Gastrocnemius medialis (tissue), 4 donors: Measurements from ENCODE around the gene AMTN. TPM values are rescaled to one million over a fixed set of nuclear protein-coding genes. Genes with fewer than 3 reads are reported as not detected.

ENCODE experiments used
- ATAC-seq, 2 donors: fragments of 150-250 bp; one replicate each; pipeline ENCODE4 v1.9.1; 2016
- DNase-seq, 2 donors: peaks; one replicate each; pipeline ENCODE4 v3.0.0-alpha.2; 2019
- H3K27ac ChIP-seq, 4 donors: fragments of 200-600 bp; sonication (generic); 1 replicate in 1 of 4; 2 replicates in 3 of 4; pipeline ENCODE4 v1.5.1; 2016 to 2018; ENCODE audit warnings: mild to moderate bottlenecking in 2 of 4, moderate library complexity in 1 of 4
- H3K27me3 ChIP-seq, 3 donors: fragments of 200-600 bp; sonication (generic) in 2 of 3; 1 replicate in 1 of 3; 2 replicates in 2 of 3; pipeline versions ENCODE4 v1.5.1 to v1.6.0; 2016 to 2019; ENCODE audit warnings: mild to moderate bottlenecking in 1 of 3, moderate library complexity in 1 of 3
- H3K36me3 ChIP-seq, 2 donors: fragments of 200-600 bp; sonication (generic) in 1 of 2; one replicate each; pipeline ENCODE4 v1.5.1; 2017 to 2018
- H3K4me1 ChIP-seq, 2 donors: fragments of 200-600 bp; sonication (generic) in 1 of 2; one replicate each; pipeline ENCODE4 v1.5.1; 2016 to 2017; ENCODE audit warnings: mild to moderate bottlenecking in 2 of 2
- H3K4me3 ChIP-seq, 4 donors: fragments of 200-600 bp; sonication (generic) in 3 of 4; 1 replicate in 1 of 4; 2 replicates in 3 of 4; pipeline ENCODE4 v1.5.1; 2016 to 2019; ENCODE audit warnings: mild to moderate bottlenecking in 2 of 4
- H3K9me3 ChIP-seq, 3 donors: fragments of 200-600 bp; sonication (generic) in 2 of 3; 1 replicate in 1 of 3; 2 replicates in 2 of 3; pipeline ENCODE4 v1.5.1; 2016 to 2019
- CTCF ChIP-seq, 5 experiments: fragments of 450-650 bp in 3 of 5; fragments of 200-600 bp in 2 of 5; sonication (generic) in 2 of 5; IDR thresholded peaks in 4 of 5; conservative IDR thresholded peaks in 1 of 5; 1 replicate in 4 of 5; 2 replicates in 1 of 5; pipeline ENCODE4 v1.5.1; 2016 to 2019; ENCODE audit warnings: antibody characterized with exemption in 5 of 5, mild to moderate bottlenecking in 3 of 5, moderate library complexity in 3 of 5
- POLR2A ChIP-seq, 2 donors: fragments of 450-650 bp; IDR thresholded peaks; one replicate each; pipeline ENCODE4 v1.6.1; 2017; ENCODE audit warnings: antibody characterized with exemption in 2 of 2, mild to moderate bottlenecking in 2 of 2, moderate library complexity in 2 of 2
- in situ Hi-C, 4 donors: fragments of 200-750 bp; cut with MboI; loops; one replicate each; pipeline versions ENCODE4 v1.15.0 to v1.8.0; 2017; ENCODE audit warnings: low sequenced_read_pairs in 4 of 4
- intact Hi-C: fragments of 100-400 bp; cut with DNase I; formaldehyde crosslinking; loops from one replicate; pipeline ENCODE4 v1.15.1; 2023; ENCODE audit warnings: low total_unique reads
- total RNA-seq, 4 donors: library from RNA; depleted of rRNA; stranded (reverse); fragments of >200 nt; gene quantifications; one replicate each; pipeline versions ENCODE4 v1.1.0 to v1.2.3, GENCODE V29; 2016

Gene AMTN
- total RNA-seq, 4 donors from 2014 or later: not detected

GRCh38 chr4:70564033-70564432 lies 45.7 kb downstream of the AMTN start:
- H3K4me1 ChIP-seq: no peaks in the 10 kb centered on the region
- no peaks in the 10 kb centered on the region for H3K27me3 ChIP-seq
- no peak for TF ChIP-seq CTCF (IDR thresholded peaks at IDR 0.05 in 4 of 5, conservative IDR thresholded peaks at IDR 0.05 in 1 of 5)
- TF ChIP-seq POLR2A (IDR thresholded peaks at IDR 0.05): no peak
- no peaks in the 10 kb centered on the region for H3K9me3 ChIP-seq
- no peak overlapping the region for H3K27ac ChIP-seq
- intact Hi-C loops: no loop called here
- ATAC-seq: no peak
- H3K4me3 ChIP-seq: no peak overlapping the region
- in situ Hi-C loops: no loop called here
- no peaks in the 10 kb centered on the region for H3K36me3 ChIP-seq
- DNase-seq: no peak

- Histone ChIP-seq H3K27me3 (no peaks in the 10 kb centered on the region), H3K27ac (no peak overlapping the region), H3K4me1 (no peaks in the 10 kb centered on the region), H3K9me3 (no peaks in the 10 kb centered on the region), H3K4me3 (no peak overlapping the region), H3K36me3 (no peaks in the 10 kb centered on the region)
- no peak for TF ChIP-seq CTCF (IDR thresholded peaks at IDR 0.05 in 4 of 5, conservative IDR thresholded peaks at IDR 0.05 in 1 of 5)
- TF ChIP-seq POLR2A (IDR thresholded peaks at IDR 0.05): no peak
- in situ Hi-C loops (no loop called here), intact Hi-C loops (no loop called here)
- DNase-seq: no peak
- ATAC-seq: no peak
Observed at GRCh38 chr4:70570796-70571195, 52.4 kb downstream of the AMTN start.

GRCh38 chr4:70571772-70572171 lies 53.4 kb downstream of the AMTN start:
- no peak for DNase-seq
- H3K4me3 ChIP-seq: no peak overlapping the region
- ATAC-seq: no peak
- no peak for TF ChIP-seq POLR2A (IDR thresholded peaks at IDR 0.05)
- no peak for TF ChIP-seq CTCF (IDR thresholded peaks at IDR 0.05 in 4 of 5, conservative IDR thresholded peaks at IDR 0.05 in 1 of 5)
- no peaks in the 10 kb centered on the region for H3K27me3 ChIP-seq
- in situ Hi-C loops: no loop called here
- H3K4me1 ChIP-seq: no peaks in the 10 kb centered on the region
- no peaks in the 10 kb centered on the region for H3K9me3 ChIP-seq
- H3K36me3 ChIP-seq: no peaks in the 10 kb centered on the region
- H3K27ac ChIP-seq: no peak overlapping the region
- intact Hi-C loops: no loop called here

- intact Hi-C loops: no loop called here
- in situ Hi-C loops: no loop called here
- Histone ChIP-seq H3K9me3 (no peaks in the 10 kb centered on the region), H3K4me3 (no peak overlapping the region), H3K27me3 (no peaks in the 10 kb centered on the region), H3K36me3 (no peaks in the 10 kb centered on the region), H3K27ac (no peak overlapping the region), H3K4me1 (no peaks in the 10 kb centered on the region)
- DNase-seq: no peak
- TF ChIP-seq CTCF (IDR thresholded peaks at IDR 0.05 in 4 of 5, conservative IDR thresholded peaks at IDR 0.05 in 1 of 5) (no peak), POLR2A (IDR thresholded peaks at IDR 0.05) (no peak)
- ATAC-seq: no peak
Observed at GRCh38 chr4:70575964-70576363, 57.6 kb downstream of the AMTN start.

GRCh38 chr4:70577220-70577927 lies 59.0 kb downstream of the AMTN start:
- H3K27me3 ChIP-seq: no peaks in the 10 kb centered on the region
- no peak overlapping the region for H3K27ac ChIP-seq
- no peaks in the 10 kb centered on the region for H3K36me3 ChIP-seq
- no peaks in the 10 kb centered on the region for H3K9me3 ChIP-seq
- no peak for ATAC-seq
- H3K4me1 ChIP-seq: no peaks in the 10 kb centered on the region
- intact Hi-C loops (no loop called here), in situ Hi-C loops (no loop called here)
- no peak overlapping the region for H3K4me3 ChIP-seq
- DNase-seq: no peak
- no peak for TF ChIP-seq CTCF (IDR thresholded peaks at IDR 0.05 in 4 of 5, conservative IDR thresholded peaks at IDR 0.05 in 1 of 5)
- TF ChIP-seq POLR2A (IDR thresholded peaks at IDR 0.05): no peak
